Astrocyte of the cerebellum (primary cell): ENCODE data around the gene LEPROT.
A peak's percentile ranks its signal among the peaks of the same experiment; 100 is the strongest.
"Not testable (repeated sequence)": the region's sequence is repeated elsewhere in the genome, so short reads cannot be mapped to it uniquely, and the experiment has no call there.

Experiments
- DNase-seq: peaks from one replicate; pipeline ENCODE4 v3.0.0-alpha.2; 2011; ENCODE audit warnings: low read depth
- H3K4me3 ChIP-seq: 2 replicates; pipeline ENCODE4 v1.5.1; 2011; ENCODE audit warnings: mild to moderate bottlenecking, low read depth, low read length, moderate library complexity
- CTCF ChIP-seq: IDR thresholded peaks from 2 replicates; pipeline ENCODE4 v1.5.1; 2012; ENCODE audit warnings: low read length, low read depth, moderate library complexity, mild to moderate bottlenecking; ENCODE audit errors: missing control alignments
- in situ Hi-C: cut with HindIII; loops from 2 replicates; pipeline ENCODE4 v1.10.0; 2017; ENCODE audit warnings: low sequenced_read_pairs

The LEPROT gene

GRCh38 chr1:65420590-65421350, at the start of gene LEPROT, which contains the start of gene LEPR:
LEPROT (plus strand) TSS chr1:65420668; CDS start chr1:65420725, 57 bp downstream.
LEPR (plus strand) TSS chr1:65420668; CDS start chr1:65565566, 144,898 bp downstream.
- H3K4me3 ChIP-seq: peak within 1 kb of the TSS; percentile 84
- in situ Hi-C loops: no loop called here
- no peak for TF ChIP-seq CTCF
- DNase-seq: peak; percentile 31

- in situ Hi-C loops: no loop called here
- TF ChIP-seq CTCF: no peak
- H3K4me3 ChIP-seq: no peak overlapping the region
- DNase-seq: no peak
Measured at GRCh38 chr1:65371544-65371943, 48.9 kb upstream of the LEPROT start.

- TF ChIP-seq CTCF: no peak
- no peak overlapping the region for H3K4me3 ChIP-seq
- in situ Hi-C loops: no loop called here
- DNase-seq: no peak
Measured at GRCh38 chr1:65372557-65372956, 47.9 kb upstream of the LEPROT start.

- TF ChIP-seq CTCF: no peak
- no peak for DNase-seq
- in situ Hi-C loops: no loop called here
- H3K4me3 ChIP-seq: no peak overlapping the region
Measured at GRCh38 chr1:65377496-65378246, 42.8 kb upstream of the LEPROT start.

- no peak for TF ChIP-seq CTCF
- H3K4me3 ChIP-seq: no peak overlapping the region
- no peak for DNase-seq
- in situ Hi-C loops: no loop called here
Measured at GRCh38 chr1:65378247-65378946, 42.1 kb upstream of the LEPROT start.

GRCh38 chr1:65384426-65384825, 36.0 kb upstream of the LEPROT start:
- in situ Hi-C loops, DNase-seq, H3K4me3 ChIP-seq: not testable (repeated sequence)
